HG02610 (cell line): Measurements from ENCODE around the gene DUSP6.
A peak's percentile ranks its signal among the peaks of the same experiment; 100 is the strongest.

ENCODE experiments used
- ATAC-seq: cut with Tn5 transposase; IDR thresholded peaks from one replicate; pipeline ENCODE4 v1.9.1; 2021; ENCODE audit warnings: mild to moderate bottlenecking, moderate library complexity; ENCODE audit not compliant: unreplicated experiment

The DUSP6 gene

DNA sequence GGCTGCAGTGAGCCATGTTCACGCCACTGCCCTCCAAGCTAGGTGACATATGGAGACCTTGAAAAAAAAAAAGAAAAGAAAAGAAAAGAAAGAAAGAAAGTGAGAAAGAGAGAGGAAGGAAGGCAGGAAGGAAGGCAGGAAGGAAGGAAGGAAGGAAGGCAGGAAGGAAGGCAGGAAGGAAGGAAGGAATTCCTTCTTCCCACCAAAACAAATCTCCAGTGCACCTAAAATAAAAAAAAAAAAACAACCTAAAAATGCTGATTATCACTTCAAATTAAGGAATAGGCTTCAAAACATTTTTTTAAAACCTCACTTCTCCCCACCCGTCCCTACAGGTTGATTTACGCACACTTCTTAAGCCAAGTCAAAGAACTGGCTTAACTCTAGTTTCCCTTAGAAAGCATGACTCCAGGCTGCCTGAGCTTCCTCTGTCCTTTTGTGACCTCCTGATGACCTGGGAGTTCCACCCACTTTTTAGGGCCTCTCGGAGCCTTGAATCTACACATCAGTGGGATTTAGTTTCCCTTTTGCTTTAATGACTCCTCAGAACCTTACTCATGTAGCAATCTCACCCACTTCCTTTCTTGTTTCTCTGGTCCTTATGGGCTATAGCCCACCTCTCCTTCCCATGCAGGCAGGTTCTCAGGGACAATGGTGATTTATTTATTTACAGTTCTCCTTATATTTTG lies 18.6 kb downstream of the DUSP6 start:
- peak; percentile 46 for ATAC-seq

- no peak for ATAC-seq
Measured at GRCh38 chr12:89328151-89329030, 23.9 kb downstream of the DUSP6 start.

DNA sequence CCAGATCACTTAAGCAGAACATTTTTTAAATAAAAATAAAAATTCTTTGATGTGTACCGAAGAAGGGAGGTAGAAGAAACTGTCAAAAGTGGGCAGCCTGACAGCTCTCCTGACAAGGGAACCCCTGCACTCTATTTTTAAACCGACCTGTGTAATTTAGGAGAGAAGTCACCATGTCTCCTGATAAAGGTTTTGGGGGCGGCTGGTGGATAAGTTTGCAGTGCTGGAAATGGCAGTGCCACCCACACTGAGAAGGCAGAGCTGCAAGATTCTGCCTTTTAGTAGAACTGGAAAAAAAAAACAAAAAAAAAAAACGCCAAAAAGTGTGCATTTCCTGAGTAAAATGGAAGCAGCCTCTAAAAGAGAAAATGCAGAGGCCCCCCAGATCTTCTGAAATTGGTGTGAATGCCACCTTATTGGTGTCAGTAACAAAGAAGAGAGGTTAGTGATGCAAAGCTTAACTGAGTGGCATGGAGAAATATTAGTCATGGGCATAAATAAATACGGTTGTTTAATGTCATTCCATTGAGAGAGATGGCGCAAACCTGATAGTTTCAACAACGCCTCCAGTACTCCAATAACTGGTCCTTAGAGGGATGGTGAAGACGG lies 24.7 kb downstream of the DUSP6 start:
- no peak for ATAC-seq

DNA sequence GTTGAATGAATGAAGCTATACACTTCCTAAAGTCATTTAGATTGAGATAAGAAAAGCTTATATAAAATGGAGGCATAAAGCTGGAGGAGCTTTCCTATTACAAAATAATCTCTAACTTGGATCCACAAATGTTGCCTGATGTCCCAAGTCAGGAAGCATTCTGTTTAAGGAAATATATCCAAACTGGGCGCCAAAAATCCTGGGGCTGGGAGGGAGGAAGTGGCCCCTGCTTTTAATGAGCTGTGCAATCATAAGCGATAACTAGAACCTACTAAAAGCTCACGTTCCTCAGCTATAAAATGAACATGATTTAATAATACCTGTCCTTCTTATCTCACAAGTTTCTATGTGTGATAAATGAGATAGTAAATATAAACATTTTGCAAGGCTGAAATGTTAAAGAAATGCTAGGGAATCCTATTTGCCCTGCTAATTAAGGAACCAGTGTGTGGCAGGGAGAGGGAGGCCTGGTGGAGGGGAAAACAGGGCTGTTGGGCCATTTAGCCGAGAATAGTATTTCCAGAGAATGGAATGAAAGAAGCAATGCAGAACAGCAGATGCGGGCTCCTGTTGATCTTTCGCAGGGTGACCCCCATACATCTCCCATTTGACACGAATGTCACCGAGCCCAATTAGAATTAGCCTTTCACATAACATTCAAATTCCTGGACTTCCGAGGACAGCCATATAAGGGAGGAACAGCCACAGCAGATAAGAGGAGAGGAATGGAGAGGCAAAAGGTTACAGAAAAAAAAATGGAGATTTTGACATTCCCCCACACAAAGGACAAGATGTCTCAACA lies 25.9 kb downstream of the DUSP6 start:
- ATAC-seq: no peak

GRCh38 chr12:89325495-89325894 lies 26.8 kb downstream of the DUSP6 start:
- no peak for ATAC-seq

GRCh38 chr12:89324437-89324836 lies 27.9 kb downstream of the DUSP6 start:
- no peak for ATAC-seq

DNA sequence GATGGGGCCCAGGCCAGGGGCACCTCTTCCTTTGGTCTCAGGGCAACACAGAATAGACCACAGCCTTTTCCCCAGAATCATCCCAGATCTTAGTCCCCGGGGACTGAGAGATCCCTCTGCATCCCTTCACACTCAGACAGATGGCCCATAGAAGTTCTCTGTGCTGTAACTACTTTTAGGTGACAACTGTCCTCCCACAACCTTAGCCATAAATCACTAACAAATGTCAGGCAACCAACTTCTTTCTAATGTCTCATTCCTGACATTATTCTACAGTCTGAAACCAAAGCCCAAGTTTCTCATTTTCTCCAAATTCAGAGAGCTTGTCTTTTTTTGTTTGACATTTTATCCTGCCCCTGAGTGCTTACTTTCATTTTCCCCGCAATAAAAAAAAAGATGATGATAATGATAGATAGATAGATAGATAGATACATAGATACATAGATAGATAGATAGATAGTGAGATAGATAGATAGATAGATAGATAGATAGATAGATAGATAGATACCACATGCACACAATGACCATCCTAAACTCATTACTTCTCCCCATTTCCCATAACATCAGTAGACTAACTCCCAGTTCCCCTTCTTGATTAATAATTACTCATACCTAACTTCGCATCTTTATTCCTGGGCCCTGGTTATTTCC lies 28.6 kb downstream of the DUSP6 start:
- no peak for ATAC-seq

GRCh38 chr12:89320735-89321134 lies 31.6 kb downstream of the DUSP6 start:
- ATAC-seq: no peak

DNA sequence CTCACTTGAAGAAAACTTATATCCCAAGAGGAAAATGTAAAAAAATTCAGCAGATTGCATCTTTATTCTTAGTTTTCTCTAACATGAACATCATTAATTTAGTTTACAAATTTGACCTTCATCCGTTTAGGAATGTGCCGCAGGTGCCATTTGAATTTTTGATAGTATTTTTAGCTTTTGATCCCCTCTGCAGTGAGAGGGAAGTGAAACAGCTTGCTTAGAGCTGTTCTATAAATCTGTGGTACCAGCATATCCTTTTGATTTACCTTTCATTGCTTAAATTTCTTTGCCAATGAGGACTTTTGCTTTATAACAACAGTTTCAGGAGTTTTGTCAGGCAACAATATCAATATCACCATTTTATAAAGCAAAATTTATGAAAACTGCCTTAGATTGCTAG lies 32.7 kb downstream of the DUSP6 start:
- no peak for ATAC-seq

GRCh38 chr12:89319122-89319521 lies 33.2 kb downstream of the DUSP6 start:
- ATAC-seq: no peak

DNA sequence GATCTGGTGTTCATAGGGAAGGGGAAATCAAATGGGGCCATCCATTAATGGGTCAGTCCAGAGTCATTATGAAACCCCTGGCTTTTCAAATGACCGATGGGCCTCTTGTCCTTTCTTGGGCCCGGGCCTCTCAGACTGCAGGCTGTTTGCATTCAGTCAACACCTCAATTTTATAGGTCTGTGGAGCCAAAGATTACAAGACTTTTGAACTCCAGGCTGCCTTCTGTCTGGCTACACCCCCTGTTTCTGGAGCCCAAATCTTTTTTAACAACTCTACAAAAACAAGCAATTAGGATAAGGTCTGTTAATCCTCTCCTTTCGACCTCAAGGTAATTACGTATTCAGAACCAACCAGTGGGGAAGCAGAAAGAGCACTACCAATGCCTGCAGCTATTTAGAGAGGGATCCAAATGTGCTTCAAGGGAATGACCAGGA lies 35.6 kb downstream of the DUSP6 start:
- ATAC-seq: no peak

DNA sequence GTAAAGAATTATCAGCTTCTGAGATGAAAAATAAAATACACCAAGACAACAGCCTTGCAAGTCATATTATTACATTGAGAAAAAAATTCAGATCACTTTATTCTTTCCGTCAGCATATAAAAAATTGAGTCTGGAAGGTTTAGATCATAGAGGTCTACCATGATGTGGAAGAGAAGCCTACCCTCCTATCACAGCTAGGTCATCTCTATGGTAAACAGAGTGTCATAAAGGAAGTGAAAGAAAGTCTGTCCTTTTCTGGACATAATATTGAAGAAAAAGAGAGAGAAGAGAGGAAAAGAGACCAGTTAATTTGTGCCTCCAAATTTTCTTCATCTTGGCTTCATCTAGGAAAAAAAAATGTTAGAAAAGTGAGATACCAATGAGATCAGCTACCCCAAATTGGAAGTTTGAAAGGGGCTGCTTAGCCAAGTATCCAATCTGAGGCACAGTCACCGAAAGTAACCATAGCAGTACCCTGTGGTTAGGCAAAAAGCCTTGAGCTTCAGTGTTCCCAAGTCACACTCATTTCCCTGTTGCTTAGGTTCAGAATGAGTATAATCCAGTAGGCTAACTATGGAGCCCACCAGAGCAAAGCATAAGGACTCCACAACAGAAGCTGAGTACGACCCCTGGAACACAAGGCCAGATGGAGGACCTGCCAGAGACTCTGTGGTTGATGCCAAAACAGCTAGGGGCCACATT lies 38.1 kb downstream of the DUSP6 start:
- ATAC-seq: no peak

GRCh38 chr12:89311703-89312293 lies 40.5 kb downstream of the DUSP6 start:
- no peak for ATAC-seq

GRCh38 chr12:89309815-89310214 lies 42.5 kb downstream of the DUSP6 start:
- ATAC-seq: no peak

DNA sequence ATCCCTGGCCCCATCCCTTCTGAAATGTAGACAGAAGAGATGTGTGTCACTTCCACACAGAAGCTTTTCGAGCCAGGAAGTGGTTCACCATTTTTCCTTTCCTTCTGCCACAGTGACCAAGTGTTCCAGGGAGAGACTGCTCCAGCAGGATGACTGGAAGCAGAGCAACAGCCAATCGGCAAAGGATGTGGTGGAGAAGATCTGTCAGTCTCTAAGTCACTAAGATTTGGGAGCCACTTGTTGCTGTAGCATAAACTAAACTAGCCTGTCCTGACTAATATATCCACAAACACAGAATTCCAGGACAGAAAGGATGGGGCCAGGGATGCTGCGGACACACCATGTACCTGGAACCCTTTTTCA lies 42.9 kb downstream of the DUSP6 start:
- ATAC-seq: no peak

GRCh38 chr12:89307474-89308253 lies 44.6 kb downstream of the DUSP6 start:
- ATAC-seq: no peak

DNA sequence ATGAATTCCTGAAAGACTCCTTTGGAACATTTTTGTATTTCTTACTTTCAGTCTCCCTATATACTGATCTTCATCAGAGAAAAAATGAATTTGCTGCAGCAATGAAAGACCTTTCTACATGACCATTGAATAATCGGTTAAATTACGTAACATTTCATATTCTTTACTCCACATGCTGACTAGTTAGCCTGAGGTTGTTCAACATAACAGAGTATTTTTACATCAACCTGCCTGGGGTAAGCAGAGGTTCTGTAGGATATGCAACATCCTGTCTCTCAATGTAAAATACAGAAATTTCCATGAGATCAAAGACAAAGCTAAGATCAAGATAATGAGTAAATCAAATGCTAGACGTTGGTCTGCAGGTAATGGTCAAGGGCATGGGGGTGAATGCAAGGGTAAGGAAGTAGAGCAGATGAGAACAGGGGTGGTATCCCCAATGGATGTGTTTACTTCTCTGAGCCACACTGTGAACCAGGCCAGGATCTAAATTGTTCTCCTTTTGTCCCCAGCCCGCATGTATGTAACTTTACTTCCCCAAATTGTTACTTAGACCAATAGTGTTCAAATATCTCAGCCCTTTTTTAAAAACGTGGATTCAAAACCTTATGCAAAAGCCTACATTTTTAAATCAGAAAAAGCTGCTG lies 45.4 kb downstream of the DUSP6 start:
- ATAC-seq: no peak

GRCh38 chr12:89305373-89305772 lies 46.9 kb downstream of the DUSP6 start:
- ATAC-seq: no peak
